PC-3 (cell line): ENCODE results near the gene MLPH. TPM values are rescaled to one million over a fixed set of nuclear protein-coding genes. Genes with fewer than 3 reads are reported as not detected.

ENCODE experiments used
- ATAC-seq: fragments of 200-7000 bp; cut with Tn5 transposase; 2 replicates; pipeline ENCODE4 v1.9.1; 2020; ENCODE audit warnings: mild to moderate bottlenecking, moderate library complexity
- BruUV-seq: library from RNA; stranded (reverse); fragments of 400-500 nt; replicated peaks from 2 replicates; lab custom pipeline; 2021; lab: Mats Ljungman, UMichigan
- CTCF ChIA-PET: fragments of 300-600 bp; sonication (Branson Sonifier 250); formaldehyde crosslinking; loops from one replicate; lab custom pipeline; 2022; ENCODE audit warnings: antibody characterized with exemption; lab: Charles Lee
- POLR2A ChIA-PET: fragments of 300-600 bp; sonication (Branson Sonifier 250); formaldehyde crosslinking; loops from one replicate; lab custom pipeline; 2022; ENCODE audit warnings: antibody characterized with exemption; ENCODE audit not compliant: unreplicated experiment; lab: Charles Lee
- DNase-seq: peaks from one replicate; pipeline ENCODE4 v3.0.0-alpha.2; 2015
- H2AFZ ChIP-seq: fragments of 300-600 bp; sonication (generic); 2 replicates; pipeline ENCODE4 v1.6.0; 2016; ENCODE audit warnings: antibody characterized with exemption, low read length
- H3F3A ChIP-seq: fragments of 300-600 bp; sonication (generic); one replicate; pipeline ENCODE4 v1.6.0; 2017; ENCODE audit warnings: antibody characterized with exemption, low read length, control low read depth, mild to moderate bottlenecking; ENCODE audit not compliant: unreplicated experiment
- H3K27ac ChIP-seq: fragments of 300-600 bp; sonication (generic); 2 replicates; pipeline ENCODE4 v1.5.1; 2016; ENCODE audit warnings: mild to moderate bottlenecking, low read length
- H3K27me3 ChIP-seq: fragments of 300-600 bp; sonication (generic); 2 replicates; pipeline ENCODE4 v1.6.1; 2016; ENCODE audit warnings: low read length, mixed read lengths
- H3K36me3 ChIP-seq: fragments of 300-600 bp; sonication (generic); 2 replicates; pipeline ENCODE4 v1.6.1; 2016; ENCODE audit warnings: low read depth, mixed run types, low read length, mixed read lengths
- H3K4me1 ChIP-seq: fragments of 300-600 bp; sonication (generic); 2 replicates; pipeline ENCODE4 v1.5.1; 2016; ENCODE audit warnings: low read length; ENCODE audit not compliant: insufficient read depth
- H3K4me2 ChIP-seq: fragments of 300-600 bp; sonication (generic); 2 replicates; pipeline ENCODE4 v1.6.0; 2016; ENCODE audit warnings: low read length
- H3K4me3 ChIP-seq: fragments of 300-600 bp; sonication (generic); 2 replicates; pipeline ENCODE4 v1.5.1; 2016; ENCODE audit warnings: mild to moderate bottlenecking, low read length, mixed read lengths
- H3K79me2 ChIP-seq: fragments of 300-600 bp; sonication (generic); 2 replicates; pipeline ENCODE4 v1.6.1; 2017; ENCODE audit warnings: low read length, mixed read lengths
- H3K9ac ChIP-seq: fragments of 300-600 bp; sonication (generic); 2 replicates; pipeline ENCODE4 v1.6.0; 2016; ENCODE audit warnings: mild to moderate bottlenecking, low read length
- H3K9me2 ChIP-seq: fragments of 300-600 bp; sonication (generic); replicated peaks from 2 replicates; pipeline ENCODE4 v1.6.1; 2016; ENCODE audit warnings: mixed run types, low read length, mixed read lengths
- H3K9me3 ChIP-seq: fragments of 300-600 bp; sonication (generic); 2 replicates; pipeline ENCODE4 v1.6.1; 2016; ENCODE audit warnings: low read length, mixed read lengths
- H4K20me1 ChIP-seq: fragments of 300-600 bp; sonication (generic); 2 replicates; pipeline ENCODE4 v1.6.1; 2016; ENCODE audit warnings: low read length, mixed read lengths
- CTCF ChIP-seq: fragments of 300-600 bp; sonication (generic); conservative IDR thresholded peaks from 2 replicates; pipeline ENCODE4 v1.5.1; 2017; ENCODE audit warnings: antibody characterized with exemption, low read depth, mild to moderate bottlenecking, low read length
- EZH2 ChIP-seq: fragments of 300-600 bp; sonication (generic); IDR thresholded peaks from one replicate; pipeline ENCODE4 v1.6.1; 2017; ENCODE audit warnings: antibody characterized with exemption, mild to moderate bottlenecking, low read length; ENCODE audit not compliant: unreplicated experiment
- EZH2phosphoT487 ChIP-seq: fragments of 300-600 bp; sonication (generic); IDR thresholded peaks from 2 replicates; pipeline ENCODE4 v1.6.1; 2018; ENCODE audit warnings: mild to moderate bottlenecking, antibody characterized with exemption, low read length, borderline replicate concordance
- intact Hi-C: fragments of 100-400 bp; cut with micrococcal nuclease; formaldehyde crosslinking; loops from 2 replicates; pipeline ENCODE4 v1.9.0; 2023
- total RNA-seq: library from RNA; depleted of rRNA; stranded (reverse); fragments of >200 nt; gene quantifications from 2 replicates; pipeline ENCODE4 v1.2.3, GENCODE V29; 2014

The MLPH gene
- total RNA-seq, 1 experiment from 2014 or later, result 201 TPM

GRCh38 chr2:237569896-237570295, 82.8 kb downstream of the MLPH start:
- Histone ChIP-seq H3F3A (no peaks in the 10 kb centered on the region), H3K27me3 (no peaks in the 10 kb centered on the region), H3K9me2 (no peaks in the 10 kb centered on the region), H3K27ac (no peak overlapping the region), H3K4me2 (no peak overlapping the region), H3K4me3 (no peak overlapping the region), H4K20me1 (no peaks in the 10 kb centered on the region), H3K9me3 (no peaks in the 10 kb centered on the region), H3K9ac (no peak overlapping the region), H2AFZ (no peak overlapping the region), H3K36me3 (no peaks in the 10 kb centered on the region), H3K79me2 (0 out of 2 replicates have a peak, but pooled peaks cover 3% of the 10 kb centered on the region), H3K4me1 (peaks cover 13% of the 10 kb centered on the region)
- intact Hi-C loops, result loop anchor here (5.0 kb wide), 1 partner anchor 58 kb away; no protein-coding TSS in a partner anchor
- no peak for TF ChIP-seq EZH2
- TF ChIP-seq CTCF, result no peak
- TF ChIP-seq EZH2phosphoT487, result no peak
- ChIA-PET CTCF (no interaction called here), POLR2A (no interaction called here)
- DNase-seq (no peak), ATAC-seq (no peak)
- BruUV-seq, result no TSS peak

GRCh38 chr2:237570776-237571335, 83.8 kb downstream of the MLPH start:
- Histone ChIP-seq H4K20me1 (no peaks in the 10 kb centered on the region), H3K36me3 (no peaks in the 10 kb centered on the region), H3F3A (no peaks in the 10 kb centered on the region), H2AFZ (no peak overlapping the region), H3K27me3 (no peaks in the 10 kb centered on the region), H3K9me3 (no peaks in the 10 kb centered on the region), H3K9me2 (no peaks in the 10 kb centered on the region), H3K4me2 (no peak overlapping the region), H3K27ac (no peak overlapping the region), H3K9ac (no peak overlapping the region), H3K79me2 (0 out of 2 replicates have a peak, but pooled peaks cover 3% of the 10 kb centered on the region), H3K4me1 (peaks cover 21% of the 10 kb centered on the region), H3K4me3 (no peak overlapping the region)
- BruUV-seq, result no TSS peak
- intact Hi-C loops, result loop anchor here (5.0 kb wide), 1 partner anchor 59 kb away; no protein-coding TSS in a partner anchor
- CTCF ChIA-PET, result no interaction called here
- TF ChIP-seq CTCF (no peak), EZH2 (no peak), EZH2phosphoT487 (no peak)
- POLR2A ChIA-PET, result no interaction called here
- DNase-seq (no peak), ATAC-seq (no peak)

- CTCF ChIA-PET, result interaction anchor here (0.5 to 1.5 kb wide), 12 partner anchors 10 to 454 kb away, joined by 3 to 16 read pairs (median 4); no protein-coding TSS in a partner anchor
Measured at GRCh38 chr2:237571551-237571950, 84.5 kb downstream of the MLPH start.

More at GRCh38 chr2:237571551-237571950, 84.5 kb downstream of the MLPH start:
- Histone ChIP-seq H2AFZ (0 out of 2 replicates have a peak overlapping the region, but pooled peaks have one; percentile 62), H4K20me1 (no peaks in the 10 kb centered on the region), H3K36me3 (no peaks in the 10 kb centered on the region), H3F3A (no peaks in the 10 kb centered on the region), H3K4me2 (peak overlapping the region; percentile 74; the same call in 1 of the 2 replicates), H3K4me1 (peaks cover 25% of the 10 kb centered on the region), H3K9ac (no peak overlapping the region), H3K4me3 (no peak overlapping the region), H3K79me2 (0 out of 2 replicates have a peak, but pooled peaks cover 3% of the 10 kb centered on the region), H3K9me3 (no peaks in the 10 kb centered on the region), H3K27me3 (no peaks in the 10 kb centered on the region), H3K27ac (no peak overlapping the region), H3K9me2 (no peaks in the 10 kb centered on the region)
- no peak for TF ChIP-seq CTCF
- TF ChIP-seq EZH2, result no peak
- no peak for TF ChIP-seq EZH2phosphoT487
- DNase-seq (no peak), ATAC-seq (no peak)
- no TSS peak for BruUV-seq
- POLR2A ChIA-PET, result no interaction called here
- intact Hi-C loops, result loop anchor here (5.0 kb wide), 1 partner anchor 59 kb away; no protein-coding TSS in a partner anchor
